NCI-H748 treated with DMSO at 0.1 percent for 48 hours (cell line): ENCODE measurements around the gene PTPN4.

Source experiments
- DNase-seq: peaks from one replicate; lab custom pipeline; 2025; lab: John Stamatoyannopoulos, UW

The PTPN4 gene

DNA sequence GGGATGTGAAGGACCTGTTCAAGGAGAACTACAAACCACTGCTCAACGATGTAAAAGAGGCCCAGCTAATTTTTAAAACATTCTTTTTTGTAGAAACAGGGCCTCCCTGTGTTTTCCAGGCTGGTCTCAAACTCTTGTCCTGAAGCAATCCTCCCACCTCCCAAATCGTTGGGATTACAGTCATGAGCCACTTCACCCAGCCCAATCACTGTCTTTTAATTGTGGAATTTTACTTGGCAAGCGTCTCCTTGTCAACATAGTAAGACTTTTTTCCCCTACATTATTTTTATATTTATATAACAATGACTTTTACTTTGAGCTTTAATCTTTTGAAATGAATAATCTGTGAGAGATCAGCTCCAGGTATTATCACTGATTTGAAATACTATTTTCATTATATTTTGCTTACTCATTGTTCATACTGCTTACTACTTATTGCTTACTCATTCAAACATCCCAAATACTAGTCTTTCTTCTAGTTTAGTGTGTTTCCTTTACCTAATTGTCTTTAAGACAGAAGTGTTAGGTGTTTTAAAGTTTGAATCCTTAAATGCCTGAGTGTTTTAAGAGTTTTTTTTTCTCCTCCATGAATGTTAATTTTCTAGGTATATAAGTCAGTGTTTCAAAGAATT lies 48.9 kb downstream of the PTPN4 start:
- no peak for DNase-seq

DNA sequence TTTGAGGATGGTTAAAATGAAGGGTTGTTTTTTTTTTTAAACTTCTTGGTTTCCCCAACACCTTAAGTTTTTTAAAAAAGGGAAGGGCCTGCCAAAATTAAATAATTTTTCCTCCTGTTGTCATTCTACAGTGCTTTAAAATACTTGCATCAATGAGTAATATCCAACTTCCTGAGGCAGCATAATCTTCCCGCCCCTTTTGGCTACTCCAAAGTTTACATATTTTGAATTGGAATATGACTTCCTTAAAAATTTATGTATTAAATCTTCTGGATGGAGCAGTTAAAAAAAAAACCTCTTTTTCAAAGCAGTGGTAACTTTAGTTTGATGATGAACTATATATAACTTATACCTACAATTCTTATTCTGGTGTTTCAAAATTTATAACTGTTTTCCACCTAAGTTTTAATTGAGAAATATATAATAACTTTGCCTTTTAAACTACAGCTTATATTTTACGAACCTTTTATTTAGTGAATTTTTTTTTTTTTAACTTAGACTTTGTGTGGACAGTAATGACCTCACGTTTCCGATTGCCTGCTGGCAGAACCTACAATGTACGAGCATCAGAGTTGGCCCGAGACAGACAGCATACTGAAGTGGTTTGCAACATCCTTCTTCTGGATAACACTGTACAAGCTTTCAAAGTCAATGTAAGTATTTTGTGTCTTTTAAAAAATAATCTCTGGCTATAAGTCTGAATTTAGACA lies 49.8 kb downstream of the PTPN4 start:
- DNase-seq: no peak

DNA sequence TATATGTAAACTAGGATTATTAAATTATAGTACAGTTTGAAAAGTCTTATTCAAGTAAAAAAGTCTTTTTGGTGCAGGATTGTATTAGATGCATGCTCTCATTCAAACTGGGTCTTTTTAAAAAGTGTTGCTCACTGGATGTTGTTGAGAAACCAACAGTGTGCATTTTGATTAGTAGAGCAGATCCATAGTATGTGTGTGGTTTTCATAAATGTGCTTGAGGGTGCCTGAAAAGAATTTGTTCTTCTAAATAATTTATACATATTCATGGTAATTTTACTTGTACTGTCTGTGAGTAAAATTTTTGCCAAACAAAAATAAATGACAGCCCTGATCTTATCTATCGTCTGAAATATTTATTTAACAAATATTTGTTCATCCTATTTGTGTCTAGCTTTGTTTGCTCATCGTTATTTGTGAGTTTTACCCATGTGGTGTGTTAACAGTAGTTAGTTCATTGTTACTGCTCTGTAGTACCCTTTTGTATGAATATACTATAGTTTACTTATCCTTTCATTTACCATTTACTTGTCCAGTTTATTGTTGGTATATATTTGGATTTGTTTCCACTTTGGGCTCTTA lies 50.4 kb downstream of the PTPN4 start:
- peak; percentile 16 for DNase-seq

DNA sequence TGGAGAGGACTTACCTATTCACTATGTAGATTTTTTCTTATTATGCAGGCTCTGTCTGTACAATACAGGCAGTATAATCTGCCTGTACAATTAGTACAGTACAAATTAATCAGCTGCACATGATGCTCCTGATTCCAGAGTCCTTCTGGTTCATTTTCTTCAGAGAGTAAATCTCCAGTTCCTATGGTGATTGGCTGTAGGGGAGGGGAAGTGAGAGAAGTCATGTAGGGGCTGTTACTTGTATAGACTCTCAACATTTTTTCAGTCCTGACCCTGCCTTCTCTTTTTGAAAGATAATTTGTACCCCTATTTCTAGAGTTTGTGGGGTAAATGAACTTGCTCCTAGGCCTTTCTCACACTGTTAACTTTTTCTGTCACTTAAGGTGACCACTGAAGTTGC lies 54.5 kb downstream of the PTPN4 start:
- DNase-seq: no peak

DNA sequence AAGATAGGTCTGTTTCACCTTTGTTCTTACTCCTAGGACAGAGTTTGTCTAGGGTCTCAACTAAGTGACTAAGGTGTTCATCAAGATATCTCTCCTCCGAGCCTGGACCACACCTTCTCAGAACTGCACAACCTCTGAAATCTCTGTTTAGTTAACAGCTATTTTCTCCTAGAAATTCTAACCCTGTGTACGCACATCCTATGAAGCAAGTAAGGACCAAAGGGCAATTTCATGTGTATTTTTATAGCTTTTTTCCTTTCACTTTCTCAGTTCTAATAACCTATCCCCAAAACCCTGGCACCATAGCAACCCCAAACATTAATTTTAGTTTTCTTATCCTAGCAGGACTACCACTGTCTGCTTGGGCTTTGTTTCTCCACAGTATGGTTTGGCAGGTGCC lies 59.1 kb downstream of the PTPN4 start:
- no peak for DNase-seq

DNA sequence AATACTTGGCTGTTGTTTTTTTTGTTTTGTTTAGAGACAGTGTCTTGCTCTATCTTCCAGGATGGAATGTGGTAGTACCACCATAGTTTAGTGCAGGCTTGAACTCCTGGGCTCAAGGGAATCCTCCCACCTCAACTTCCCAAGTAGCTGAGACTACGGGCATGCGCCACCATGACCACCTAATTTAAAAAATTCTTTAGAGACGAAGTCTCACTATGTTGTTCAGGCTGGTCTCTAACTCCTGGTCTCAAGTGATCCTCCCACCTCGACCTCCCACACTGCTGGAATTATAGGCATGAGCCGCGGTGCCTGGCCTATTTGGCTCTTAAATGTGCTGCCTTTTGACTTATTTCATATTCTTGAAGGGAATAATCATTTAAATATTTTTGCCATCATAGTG lies 60.1 kb downstream of the PTPN4 start:
- DNase-seq: no peak

DNA sequence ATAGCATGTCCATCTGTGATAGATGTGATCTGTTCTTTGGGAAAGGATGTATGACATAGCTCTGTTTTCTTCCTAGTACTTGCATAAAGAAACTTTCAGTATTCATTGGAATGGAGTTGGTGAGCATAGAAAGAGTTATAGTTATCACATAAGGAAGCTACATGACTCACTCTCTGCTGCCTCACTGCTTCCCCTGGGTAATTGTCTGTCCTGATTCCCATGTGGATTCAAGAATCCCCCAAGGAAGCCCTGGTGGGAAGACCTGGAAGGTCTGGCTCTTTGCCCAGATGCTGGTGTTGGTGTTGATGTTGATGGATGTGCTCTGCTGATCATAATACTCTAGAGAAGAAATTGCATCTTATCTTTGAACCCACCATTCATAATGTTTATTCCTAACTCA lies 60.6 kb downstream of the PTPN4 start:
- no peak for DNase-seq

DNA sequence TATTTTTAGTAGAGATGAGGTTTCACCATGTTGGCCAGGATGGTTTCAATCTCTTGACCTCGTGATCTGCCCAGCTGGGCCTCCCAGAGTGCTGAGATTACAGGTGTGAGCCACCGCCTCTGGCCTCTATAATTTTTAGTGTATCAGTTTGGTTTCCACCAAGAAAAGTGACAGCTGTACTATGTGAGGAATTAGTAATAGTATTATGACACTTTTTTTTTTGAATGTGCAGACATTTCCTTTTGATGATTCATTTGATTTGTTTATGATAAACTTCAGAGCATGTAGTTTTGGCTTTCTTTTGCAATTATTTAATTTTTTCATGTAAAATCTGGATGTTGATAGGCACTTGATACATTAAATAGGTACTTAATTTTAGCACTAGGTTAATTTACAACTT lies 61.5 kb downstream of the PTPN4 start:
- no peak for DNase-seq

DNA sequence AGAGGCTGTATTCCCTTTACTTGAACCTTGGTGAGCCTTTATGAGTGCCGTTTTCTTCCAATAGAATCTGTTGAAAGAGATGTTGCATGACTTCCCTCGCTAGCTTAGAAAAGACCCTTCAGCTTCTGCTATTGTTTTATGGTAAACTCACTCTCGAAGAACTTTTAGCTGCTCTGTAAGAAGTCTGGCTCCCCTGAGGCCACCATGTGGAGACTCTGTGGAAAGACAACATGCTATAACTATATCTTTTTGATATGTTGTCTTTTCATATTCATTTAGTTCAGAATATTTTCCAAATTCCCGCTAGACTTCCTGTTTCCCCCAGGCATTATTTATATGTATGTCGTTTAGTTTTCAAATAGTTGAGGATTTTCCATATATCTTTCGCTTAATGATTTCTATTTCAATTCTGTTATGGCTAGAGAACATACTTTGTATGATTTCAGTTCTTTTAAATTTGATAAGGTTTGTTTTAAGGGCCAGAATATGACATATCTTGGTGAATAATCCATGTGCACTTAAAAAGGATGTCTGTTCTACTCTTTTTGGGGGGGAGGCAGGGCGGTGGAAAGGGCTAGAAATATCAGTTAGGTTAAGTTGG lies 64.1 kb downstream of the PTPN4 start:
- no peak for DNase-seq

DNA sequence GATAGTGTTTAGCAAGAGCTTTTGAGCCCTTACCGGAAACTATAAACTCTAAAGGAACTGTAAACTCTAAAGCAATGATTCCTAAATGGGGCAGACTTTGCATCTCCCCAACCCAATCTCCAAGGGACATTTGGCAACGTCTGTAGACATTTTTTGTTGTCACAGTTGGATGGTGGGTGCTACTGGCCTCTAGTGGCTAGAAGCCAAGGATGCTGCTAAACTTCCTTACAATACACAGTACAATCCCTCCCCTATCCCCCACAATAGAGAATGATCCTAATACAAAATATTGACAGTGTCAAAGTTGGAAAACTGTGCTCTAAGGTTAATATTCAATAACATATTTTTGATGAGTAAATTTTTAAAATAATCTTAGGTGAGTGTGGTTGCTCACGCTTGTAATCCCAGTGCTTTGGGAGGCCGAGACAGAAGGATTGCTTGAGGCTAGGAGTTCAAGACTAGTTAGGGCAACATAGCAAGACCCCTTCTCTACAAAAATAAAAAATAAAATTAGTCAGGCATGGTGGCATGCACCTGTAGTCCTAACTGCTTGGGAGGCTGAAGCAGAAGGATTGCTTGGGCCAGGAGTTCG lies 66.7 kb downstream of the PTPN4 start:
- DNase-seq: no peak

DNA sequence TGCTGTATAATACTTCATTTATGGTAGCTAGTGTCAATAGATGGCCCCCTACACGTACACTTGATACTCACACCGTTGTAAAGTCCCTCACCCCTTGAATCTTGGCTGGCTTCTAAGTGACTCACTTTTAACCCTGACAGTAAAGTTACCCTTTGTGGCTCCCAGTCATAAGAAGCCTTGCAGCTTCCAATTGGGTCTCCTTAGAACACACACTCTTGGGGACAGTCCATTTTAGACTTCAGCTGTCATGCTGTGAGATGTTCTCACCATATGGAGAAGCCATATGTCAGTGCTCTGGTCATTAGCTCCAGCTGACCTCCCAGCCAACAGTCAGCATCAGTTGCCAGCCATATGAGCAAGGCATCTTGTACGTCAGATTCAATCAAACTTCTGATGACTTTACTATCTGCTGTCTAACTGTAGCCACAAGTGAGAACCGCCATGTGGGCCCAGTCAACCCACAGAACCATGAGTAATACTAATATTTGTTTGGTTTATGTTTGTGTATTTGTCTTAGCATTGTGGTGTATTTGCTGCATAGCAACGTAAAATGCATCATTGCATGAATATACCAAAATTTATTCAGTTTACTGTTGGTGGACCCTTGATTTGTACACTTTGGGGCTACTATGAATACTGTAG lies 68.3 kb downstream of the PTPN4 start:
- no peak for DNase-seq

DNA sequence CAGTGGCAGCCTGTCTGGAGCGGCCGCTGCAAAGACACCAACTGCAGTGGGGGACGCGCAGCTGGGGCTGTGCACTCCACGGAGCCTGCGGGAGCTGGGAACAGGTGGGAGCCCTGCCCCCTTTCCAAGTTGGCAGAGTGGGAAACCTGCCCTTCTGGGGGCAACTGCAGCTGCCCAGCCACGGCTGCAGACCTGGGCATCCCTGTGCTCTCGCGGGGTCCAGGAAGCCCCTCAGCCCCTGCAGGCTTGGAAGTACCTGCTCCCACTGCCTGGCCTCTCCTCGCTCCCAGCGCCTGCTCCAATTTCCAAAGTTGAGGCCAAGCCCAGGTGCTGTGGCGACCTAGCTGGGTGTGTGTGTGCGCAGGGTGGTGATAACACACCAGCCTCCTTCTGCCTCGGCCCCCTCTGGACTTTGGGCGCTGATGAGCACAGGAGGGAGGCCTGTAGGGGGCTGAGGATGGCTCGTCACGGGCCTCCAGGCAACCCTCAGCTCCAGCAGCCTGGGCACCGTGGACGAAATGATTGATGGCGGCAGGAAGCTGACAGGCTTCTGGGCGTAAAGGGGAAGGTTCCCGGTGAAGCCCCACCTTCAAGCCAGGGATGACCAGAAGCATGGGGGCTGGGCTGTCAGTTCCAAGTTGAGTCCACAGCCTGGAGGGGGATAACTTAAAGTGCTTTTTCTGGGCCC lies 76.9 kb downstream of the PTPN4 start:
- DNase-seq: no peak

DNA sequence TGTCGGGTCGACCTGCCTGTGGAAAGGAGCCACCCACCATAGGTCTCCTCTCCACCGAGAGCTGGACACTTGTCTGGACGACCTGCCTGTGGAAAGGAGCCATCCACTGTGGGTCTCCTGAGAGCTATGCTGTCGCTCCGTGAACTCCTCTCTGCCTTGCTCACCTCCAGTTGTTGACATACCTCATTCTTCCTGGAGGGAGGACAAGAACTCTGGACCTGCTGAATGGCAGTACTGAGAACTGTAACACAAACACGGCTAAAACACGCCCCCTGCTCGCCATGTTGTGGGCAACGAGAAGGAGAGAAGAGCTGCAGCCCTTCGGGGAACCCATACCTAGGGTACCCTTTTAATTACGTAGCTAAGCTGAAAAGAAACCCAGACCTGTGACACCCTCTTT lies 77.6 kb downstream of the PTPN4 start:
- DNase-seq: no peak

DNA sequence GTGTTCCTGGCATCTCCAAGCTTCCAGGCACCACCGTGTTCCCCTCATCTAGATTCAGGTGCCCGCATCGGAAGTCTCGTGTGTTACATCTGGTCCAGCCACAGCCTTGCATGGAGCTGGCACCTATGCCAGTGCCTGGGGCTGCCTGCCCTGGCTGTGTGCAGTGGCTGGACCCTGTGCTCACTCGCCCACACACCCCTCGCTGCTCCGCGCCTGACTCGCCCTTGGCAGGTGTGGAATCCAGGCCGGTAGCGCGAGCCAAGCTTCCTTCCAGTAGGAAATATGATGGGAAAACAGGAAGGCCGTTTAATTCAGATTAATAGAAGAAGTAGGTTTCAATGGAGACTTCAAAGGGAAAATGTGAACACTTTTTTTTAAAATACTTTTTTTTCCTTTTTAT lies 78.0 kb downstream of the PTPN4 start:
- no peak for DNase-seq

DNA sequence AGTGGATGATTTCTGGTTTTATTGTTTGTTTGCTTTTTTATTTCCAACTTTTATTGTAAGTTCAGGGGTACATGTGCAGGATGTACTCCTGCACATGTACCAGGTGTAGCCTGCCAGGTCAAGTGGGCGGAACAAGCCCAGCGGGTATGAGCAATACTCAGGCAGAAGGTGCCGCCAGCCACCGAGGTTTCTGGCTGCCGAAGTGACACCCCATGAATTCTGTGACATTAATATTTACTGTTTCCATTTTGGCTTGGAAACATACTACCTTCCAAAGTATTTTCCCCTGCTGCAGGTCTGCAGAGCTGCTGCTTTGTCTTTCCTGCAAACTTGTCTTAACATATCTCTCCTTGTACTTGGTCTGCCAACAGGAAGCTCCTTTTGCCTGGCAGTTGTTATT lies 78.5 kb downstream of the PTPN4 start:
- DNase-seq: no peak

DNA sequence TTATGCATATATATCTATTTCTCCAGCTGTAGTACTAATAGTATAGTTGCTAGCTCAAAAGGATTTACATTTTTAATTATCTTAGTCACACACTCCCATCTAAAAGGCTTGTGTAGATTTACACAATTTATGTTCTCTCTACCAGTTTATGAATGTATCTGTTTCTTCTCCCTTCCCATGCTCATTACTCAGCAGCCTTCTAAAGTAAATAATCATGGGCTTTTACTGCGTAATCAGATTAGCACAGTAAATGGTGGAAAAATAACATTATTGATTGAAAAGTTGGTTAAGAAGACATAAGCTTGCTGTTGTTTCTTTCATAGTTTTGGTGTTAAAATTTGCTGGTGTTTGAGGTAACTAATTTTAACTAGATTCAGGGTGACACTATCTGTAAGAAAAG lies 81.8 kb downstream of the PTPN4 start:
- no peak for DNase-seq

DNA sequence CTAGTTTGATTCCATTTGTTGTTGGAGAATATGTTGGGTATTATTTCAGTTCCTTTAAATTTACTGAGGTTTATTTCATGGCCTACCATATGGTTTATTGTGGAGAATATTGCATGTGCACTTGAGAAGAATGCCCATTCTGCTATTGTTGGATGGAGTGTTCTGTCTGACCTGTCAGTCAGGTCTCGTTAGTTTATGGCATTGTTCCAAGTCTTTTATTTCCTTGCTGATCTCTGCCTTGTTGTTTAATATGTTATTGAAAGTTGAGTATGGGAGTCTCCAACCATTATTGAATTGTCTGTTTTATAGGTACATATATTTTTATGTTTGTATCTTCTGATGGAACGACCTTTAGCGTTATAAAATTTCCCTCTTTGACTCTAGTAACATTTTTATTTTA lies 86.3 kb downstream of the PTPN4 start:
- DNase-seq: no peak

DNA sequence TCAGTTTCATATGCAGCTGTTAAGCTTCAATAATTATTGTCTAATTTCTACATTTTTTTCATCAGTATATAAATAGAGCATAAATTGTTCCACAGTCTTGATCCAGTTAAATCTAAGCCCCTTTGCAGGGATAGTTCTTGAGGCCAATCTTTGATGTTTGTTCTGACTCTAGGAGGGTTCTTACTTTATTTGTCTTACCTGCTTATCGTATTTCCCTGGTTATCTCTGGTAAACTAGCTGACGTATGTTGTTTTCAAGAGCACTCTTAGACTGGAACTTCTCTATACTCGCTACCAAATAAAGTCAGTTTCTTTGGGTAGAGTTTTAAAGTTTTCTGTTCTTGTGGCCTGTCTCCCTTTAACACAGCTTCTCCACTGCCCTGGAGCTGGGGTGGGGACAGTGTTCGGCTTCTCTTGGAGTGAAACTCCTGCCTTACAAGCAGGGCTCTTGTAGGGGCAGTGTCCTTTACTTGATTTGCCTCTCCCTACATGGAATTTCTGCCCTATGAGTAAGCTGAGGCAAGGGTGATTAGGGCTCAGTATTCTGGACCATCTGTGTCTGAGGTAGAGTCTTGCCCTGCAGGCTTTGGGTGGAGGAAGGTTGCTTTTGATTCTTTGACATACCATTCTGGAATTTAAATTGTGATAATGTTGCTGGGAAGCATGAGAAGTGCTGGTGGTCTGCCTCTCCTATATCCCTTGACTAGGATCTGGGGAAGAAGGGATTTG lies 90.3 kb downstream of the PTPN4 start:
- no peak for DNase-seq

DNA sequence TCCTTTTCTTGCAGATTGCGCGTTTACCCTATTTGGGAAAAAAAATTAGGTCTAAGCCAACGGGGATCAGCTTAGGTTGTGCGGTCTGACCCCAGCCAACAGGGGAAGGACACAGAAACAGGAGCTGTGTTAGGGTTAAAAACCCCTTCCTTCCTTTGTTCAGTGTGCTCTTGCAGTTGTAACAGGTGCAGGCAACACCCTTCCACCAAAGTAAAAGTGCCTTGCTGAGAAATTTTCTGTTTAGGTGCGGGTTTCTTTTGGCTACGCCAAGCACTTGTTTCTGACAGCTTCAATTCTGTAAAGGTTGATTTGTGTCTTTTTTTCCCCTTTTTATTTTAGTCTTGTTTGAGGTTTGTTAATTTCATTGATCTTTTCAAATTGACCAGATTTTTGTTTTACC lies 92.5 kb downstream of the PTPN4 start:
- no peak for DNase-seq

DNA sequence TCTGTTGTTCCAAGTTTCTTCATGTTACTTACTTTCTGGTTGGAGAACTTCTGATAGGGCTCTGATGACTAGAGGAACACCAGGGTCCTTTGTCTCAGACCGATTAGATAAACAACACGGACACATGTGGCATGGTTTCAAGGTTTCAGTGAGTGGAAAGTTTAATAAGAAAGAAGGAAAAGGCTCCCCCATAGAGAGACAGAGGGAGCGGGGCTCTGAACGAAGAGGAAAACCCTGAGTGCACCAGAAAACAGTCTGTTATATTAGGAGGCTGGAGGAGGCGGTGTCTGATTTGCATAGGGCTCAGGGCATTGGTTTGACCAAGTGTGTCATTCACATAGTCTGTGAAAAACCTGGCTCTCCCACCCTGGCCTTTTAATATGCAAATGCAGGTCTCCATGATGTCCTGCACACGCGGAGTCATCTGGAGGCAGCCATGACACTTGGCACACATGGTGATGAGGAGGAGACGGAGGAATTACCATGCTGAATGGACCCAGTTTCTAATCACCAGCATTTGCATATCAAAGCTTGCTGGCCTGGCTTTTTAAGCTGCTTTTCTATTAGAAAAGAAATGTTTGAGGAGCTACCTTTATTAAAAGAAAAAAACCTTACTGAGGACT lies 94.2 kb downstream of the PTPN4 start:
- DNase-seq: no peak

DNA sequence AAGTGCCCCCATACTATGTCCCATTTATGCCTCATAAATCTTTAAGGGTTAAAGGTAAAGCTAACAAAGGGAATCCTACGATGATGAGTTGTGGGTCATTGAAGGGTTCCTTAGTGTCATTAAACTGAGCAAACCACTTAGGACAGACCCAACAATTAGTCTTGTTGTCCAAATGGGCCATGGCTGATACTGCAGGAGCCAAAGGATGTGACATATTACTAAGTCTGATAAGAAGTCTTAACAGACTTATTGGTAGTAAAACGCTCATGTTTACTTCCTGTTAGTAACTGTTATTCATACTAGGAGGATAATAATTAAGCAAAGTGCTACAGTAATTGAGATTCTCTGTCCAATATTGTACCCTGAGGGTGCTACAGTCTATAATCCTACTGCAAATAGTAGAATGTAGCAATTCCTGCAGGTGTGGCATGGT lies 96.8 kb downstream of the PTPN4 start:
- peak; percentile 16 for DNase-seq
